Raji (cell line): Measurements from ENCODE around the gene CPZ.

Source experiments
- POLR2A ChIP-seq: IDR thresholded peaks from 2 replicates; pipeline ENCODE4 v1.6.1; 2011; ENCODE audit warnings: low read depth, low read length, control low read depth; ENCODE audit not compliant: insufficient read depth

Gene CPZ

GRCh38 chr4:8657381-8658088, 65.0 kb downstream of the CPZ start:
- TF ChIP-seq POLR2A: no peak

- TF ChIP-seq POLR2A: no peak
Measured at GRCh38 chr4:8662776-8663175, 70.2 kb downstream of the CPZ start.

GRCh38 chr4:8664031-8664805, 71.7 kb downstream of the CPZ start:
- TF ChIP-seq POLR2A: no peak

- no peak for TF ChIP-seq POLR2A
Measured at GRCh38 chr4:8664976-8665375, 72.4 kb downstream of the CPZ start.

- TF ChIP-seq POLR2A: no peak
Measured at GRCh38 chr4:8665406-8666360, 73.1 kb downstream of the CPZ start.

- no peak for TF ChIP-seq POLR2A
Measured at GRCh38 chr4:8666581-8666980, 74.0 kb downstream of the CPZ start.
